HG02798 (cell line): ENCODE data around the gene POLG2.
"Not testable (repeated sequence)": the region's sequence is repeated elsewhere in the genome, so short reads cannot be mapped to it uniquely, and the experiment has no call there.

Source experiments
- ATAC-seq: cut with Tn5 transposase; IDR thresholded peaks from one replicate; pipeline ENCODE4 v1.9.1; 2021; ENCODE audit warnings: mild to moderate bottlenecking; ENCODE audit not compliant: unreplicated experiment, poor library complexity

Gene POLG2

DNA sequence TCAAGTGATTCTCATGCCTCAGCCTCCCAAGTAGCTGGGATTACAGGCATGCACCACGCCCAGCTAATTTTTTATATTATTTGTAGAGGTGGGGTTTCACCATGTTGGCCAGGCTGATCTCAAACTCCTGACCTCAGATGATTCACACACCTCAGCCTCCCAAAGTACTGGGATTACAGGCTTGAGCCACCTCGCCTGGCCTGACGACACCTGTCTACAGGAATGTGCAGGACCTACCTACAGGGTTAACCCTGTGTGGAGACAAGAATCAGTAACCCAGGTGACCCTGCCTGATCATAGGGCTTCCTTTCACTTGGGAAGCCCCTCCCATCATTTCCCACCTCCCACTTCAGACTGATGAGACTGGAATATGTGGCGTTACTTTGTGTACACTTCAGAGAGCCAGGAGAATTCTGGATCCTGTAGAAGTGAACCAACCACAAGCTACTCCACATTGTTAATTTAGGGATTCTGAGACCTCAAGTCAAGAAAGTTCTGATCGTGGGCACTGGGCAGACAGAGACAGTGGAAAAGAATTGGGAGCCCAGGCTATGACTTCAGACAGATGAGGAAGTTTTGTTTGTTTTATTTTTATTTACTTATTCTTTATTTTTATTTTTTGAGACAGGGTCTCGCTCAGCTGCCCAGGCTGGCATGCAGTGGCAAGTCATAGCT is 53.6 kb downstream of the POLG2 start:
- ATAC-seq: no peak

- no peak for ATAC-seq
These were observed 54.3 kb downstream of the POLG2 start for GRCh38 chr17:64442541-64442971.

DNA sequence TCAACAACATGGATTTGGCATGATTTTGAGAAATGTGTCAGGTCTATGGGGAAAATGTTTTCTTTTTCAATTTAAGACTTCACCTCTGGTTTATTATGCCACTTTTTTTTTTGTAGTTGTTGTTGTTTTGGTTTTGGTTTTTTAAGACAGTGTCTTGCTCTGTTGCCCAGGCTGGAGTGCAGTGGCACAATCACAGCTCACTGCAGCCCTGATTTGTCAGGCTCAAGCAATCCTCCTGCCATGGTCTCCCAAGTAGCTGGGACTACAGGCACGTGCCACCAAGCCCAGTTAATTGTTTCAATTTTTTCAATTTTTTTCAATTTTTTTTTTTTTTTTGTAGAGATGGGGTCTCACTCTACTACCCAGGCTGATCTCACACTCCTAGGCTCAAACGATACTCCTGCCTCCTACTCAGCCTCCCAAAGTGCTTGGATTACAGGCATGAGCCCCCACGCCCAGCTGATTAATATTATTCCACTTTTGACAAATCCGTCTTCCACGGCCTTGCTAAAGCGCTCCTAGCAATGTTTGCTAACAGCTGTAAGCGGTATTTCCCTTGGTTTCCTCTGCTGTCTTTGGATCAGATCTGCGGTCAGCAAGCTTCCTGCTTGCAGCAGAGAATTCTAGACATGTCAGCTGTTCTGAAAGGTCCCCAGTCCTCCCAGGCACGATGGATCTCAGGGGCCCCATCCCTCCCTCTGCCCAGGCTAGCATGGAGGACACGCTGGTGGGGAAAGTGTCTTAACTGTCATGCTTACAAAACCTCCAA is 54.9 kb downstream of the POLG2 start:
- ATAC-seq: no peak

- no peak for ATAC-seq
These were observed 56.9 kb downstream of the POLG2 start for GRCh38 chr17:64439956-64440355.

DNA sequence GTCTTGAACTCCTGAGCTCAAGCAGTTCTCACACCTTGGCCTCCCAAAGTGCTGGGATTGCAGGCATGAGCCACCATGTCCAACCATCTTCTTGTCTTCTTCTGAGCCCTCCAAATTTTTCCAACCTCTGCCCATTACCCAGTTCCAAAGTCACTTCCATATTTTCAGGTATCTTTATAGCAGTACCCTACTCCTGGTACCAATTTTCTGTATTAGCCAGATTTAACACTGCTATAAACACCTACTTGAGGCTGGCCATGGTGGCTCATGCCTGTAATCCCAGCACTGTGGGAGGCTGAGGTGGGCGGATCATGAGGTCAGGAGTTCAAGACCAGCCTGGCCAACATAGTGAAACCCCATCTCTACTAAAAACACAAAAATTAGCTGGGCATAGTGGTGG is 57.3 kb downstream of the POLG2 start:
- not testable (repeated sequence) for ATAC-seq

GRCh38 chr17:64437944-64438525 is 58.8 kb downstream of the POLG2 start:
- ATAC-seq: no peak

DNA sequence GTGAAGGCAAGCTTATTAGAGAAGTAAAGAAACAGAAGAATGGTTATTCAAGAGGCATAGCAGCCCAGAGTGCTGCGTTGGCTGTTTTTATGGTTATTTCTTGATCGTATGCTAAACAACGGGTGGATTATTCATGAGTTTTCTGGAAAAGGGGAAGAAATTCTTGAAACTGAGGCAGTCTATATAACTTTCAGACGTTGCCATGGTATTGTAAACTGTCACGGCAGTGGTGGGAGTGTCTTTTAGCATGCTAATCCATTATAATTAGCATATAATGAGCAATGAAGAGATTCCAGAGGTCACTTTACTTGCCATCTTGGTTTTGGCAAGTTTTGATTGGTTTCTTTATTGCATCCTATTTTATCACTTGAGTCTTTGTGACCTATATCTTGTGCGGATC is 65.3 kb downstream of the POLG2 start:
- no peak for ATAC-seq

GRCh38 chr17:64430036-64430435 is 66.8 kb downstream of the POLG2 start:
- ATAC-seq: not testable (repeated sequence)

- no peak for ATAC-seq
These were observed 68.4 kb downstream of the POLG2 start for GRCh38 chr17:64428406-64428805.
